Mesenchymal stem cell (in vitro differentiated cells and primary cell): ENCODE results near the gene ZNF841.
"Not testable (repeated sequence)": the region's sequence is repeated elsewhere in the genome, so short reads cannot be mapped to it uniquely, and the experiment has no call there.

ENCODE experiments used
- DNase-seq: peaks from one replicate; pipeline ENCODE4 v3.0.0-alpha.2; 2013
- H2AFZ ChIP-seq: one replicate; pipeline ENCODE4 v1.6.1; 2013; ENCODE audit warnings: low read depth, mild to moderate bottlenecking, control low read depth, inconsistent platforms, low read length, moderate library complexity
- H2AK5ac ChIP-seq: 2 replicates; pipeline ENCODE4 v1.6.1; 2013; ENCODE audit warnings: low read length, moderate library complexity, mild to moderate bottlenecking, inconsistent platforms; ENCODE audit not compliant: severe bottlenecking
- H2BK120ac ChIP-seq: one replicate; pipeline ENCODE4 v1.6.1; 2013; ENCODE audit warnings: low read depth, mild to moderate bottlenecking, inconsistent platforms, low read length, moderate library complexity
- H2BK12ac ChIP-seq, 2 experiments: one replicate each; pipeline ENCODE4 v1.6.1; 2013; ENCODE audit warnings: inconsistent platforms in 2 of 2, low read length in 2 of 2, mild to moderate bottlenecking in 2 of 2, moderate library complexity in 2 of 2, control low read depth in 1 of 2
- H2BK15ac ChIP-seq: one replicate; pipeline ENCODE4 v1.6.1; 2013; ENCODE audit warnings: mild to moderate bottlenecking, low read depth, inconsistent platforms; ENCODE audit not compliant: poor library complexity, severe bottlenecking
- H2BK5ac ChIP-seq: 2 replicates; pipeline ENCODE4 v1.6.1; 2013; ENCODE audit warnings: low read depth, mild to moderate bottlenecking, low read length, control low read depth, inconsistent platforms; ENCODE audit not compliant: poor library complexity, severe bottlenecking
- H3K14ac ChIP-seq, 2 experiments: one replicate each; pipeline ENCODE4 v1.6.1; 2013; ENCODE audit warnings: inconsistent platforms in 2 of 2, low read length in 2 of 2, control low read depth in 1 of 2, mild to moderate bottlenecking in 1 of 2, moderate library complexity in 1 of 2
- H3K18ac ChIP-seq, 2 experiments: one replicate each; pipeline ENCODE4 v1.6.1; 2013; ENCODE audit warnings: inconsistent platforms in 2 of 2, low read length in 2 of 2, control low read depth in 1 of 2, low read depth in 1 of 2, mild to moderate bottlenecking in 1 of 2
- H3K23ac ChIP-seq, 2 experiments: one replicate each; pipeline ENCODE4 v1.6.1; 2013; ENCODE audit warnings: inconsistent platforms in 2 of 2, low read length in 2 of 2, mild to moderate bottlenecking in 2 of 2, moderate library complexity in 2 of 2, control low read depth in 1 of 2
- H3K27ac ChIP-seq: 2 replicates; pipeline ENCODE4 v1.5.1; 2013; ENCODE audit warnings: mild to moderate bottlenecking, moderate library complexity, low read length, control low read depth, inconsistent platforms; ENCODE audit not compliant: poor library complexity, severe bottlenecking
- H3K27me3 ChIP-seq, 2 experiments: 2 replicates each; pipeline versions ENCODE4 v1.6.1 to v1.7.0; 2013; ENCODE audit warnings: low read length in 2 of 2, mild to moderate bottlenecking in 2 of 2, moderate library complexity in 2 of 2, control low read depth in 1 of 2, inconsistent platforms in 1 of 2; ENCODE audit not compliant: control insufficient read depth in 1 of 2, insufficient read depth in 1 of 2
- H3K36me3 ChIP-seq, 2 experiments: 2 replicates each; pipeline versions ENCODE4 v1.6.1 to v1.7.0; 2013; ENCODE audit warnings: low read length in 2 of 2, control low read depth in 1 of 2, inconsistent platforms in 1 of 2, low read depth in 1 of 2, mild to moderate bottlenecking in 1 of 2; ENCODE audit not compliant: insufficient read depth in 2 of 2, control insufficient read depth in 1 of 2
- H3K4ac ChIP-seq, 2 experiments: one replicate each; pipeline ENCODE4 v1.6.1; 2013; ENCODE audit warnings: inconsistent platforms in 2 of 2, low read length in 2 of 2, mild to moderate bottlenecking in 2 of 2, moderate library complexity in 2 of 2, control low read depth in 1 of 2, low read depth in 1 of 2
- H3K4me1 ChIP-seq: 2 replicates; pipeline ENCODE4 v1.6.1; 2013; ENCODE audit warnings: low read depth, low read length, control low read depth; ENCODE audit not compliant: control insufficient read depth, insufficient read depth
- H3K4me2 ChIP-seq: 2 replicates; pipeline ENCODE4 v1.6.1; 2013; ENCODE audit warnings: low read length, mild to moderate bottlenecking, inconsistent platforms; ENCODE audit not compliant: poor library complexity, severe bottlenecking
- H3K4me3 ChIP-seq, 2 experiments: 2 replicates each; pipeline versions ENCODE4 v1.5.1 to v1.7.0; 2013; ENCODE audit warnings: low read length in 2 of 2, mild to moderate bottlenecking in 2 of 2, control low read depth in 1 of 2, low read depth in 1 of 2; ENCODE audit not compliant: insufficient read depth in 1 of 2
- H3K79me1 ChIP-seq: replicated peaks from 2 replicates; pipeline ENCODE4 v1.6.1; 2013; ENCODE audit warnings: mild to moderate bottlenecking, control low read depth, low read length, inconsistent platforms; ENCODE audit not compliant: poor library complexity, severe bottlenecking
- H3K9ac ChIP-seq: 2 replicates; pipeline ENCODE4 v1.7.0; 2013; ENCODE audit warnings: mild to moderate bottlenecking, low read length, moderate library complexity
- H3K9me3 ChIP-seq: 2 replicates; pipeline ENCODE4 v1.7.0; 2013; ENCODE audit warnings: mild to moderate bottlenecking, low read length; ENCODE audit not compliant: control insufficient read depth
- H4K8ac ChIP-seq: one replicate; pipeline ENCODE4 v1.6.1; 2013; ENCODE audit warnings: inconsistent platforms, mild to moderate bottlenecking, low read length, moderate library complexity
- H4K91ac ChIP-seq: one replicate; pipeline ENCODE4 v1.6.1; 2013; ENCODE audit warnings: mild to moderate bottlenecking, low read length, inconsistent platforms
- WGBS: methylation state at CpG from one replicate; pipeline ENCODE4 v1.1.7; 2013; ENCODE audit warnings: mixed read lengths; 5-methylcytosine and 5-hydroxymethylcytosine counted together

ZNF841 gene

DNA sequence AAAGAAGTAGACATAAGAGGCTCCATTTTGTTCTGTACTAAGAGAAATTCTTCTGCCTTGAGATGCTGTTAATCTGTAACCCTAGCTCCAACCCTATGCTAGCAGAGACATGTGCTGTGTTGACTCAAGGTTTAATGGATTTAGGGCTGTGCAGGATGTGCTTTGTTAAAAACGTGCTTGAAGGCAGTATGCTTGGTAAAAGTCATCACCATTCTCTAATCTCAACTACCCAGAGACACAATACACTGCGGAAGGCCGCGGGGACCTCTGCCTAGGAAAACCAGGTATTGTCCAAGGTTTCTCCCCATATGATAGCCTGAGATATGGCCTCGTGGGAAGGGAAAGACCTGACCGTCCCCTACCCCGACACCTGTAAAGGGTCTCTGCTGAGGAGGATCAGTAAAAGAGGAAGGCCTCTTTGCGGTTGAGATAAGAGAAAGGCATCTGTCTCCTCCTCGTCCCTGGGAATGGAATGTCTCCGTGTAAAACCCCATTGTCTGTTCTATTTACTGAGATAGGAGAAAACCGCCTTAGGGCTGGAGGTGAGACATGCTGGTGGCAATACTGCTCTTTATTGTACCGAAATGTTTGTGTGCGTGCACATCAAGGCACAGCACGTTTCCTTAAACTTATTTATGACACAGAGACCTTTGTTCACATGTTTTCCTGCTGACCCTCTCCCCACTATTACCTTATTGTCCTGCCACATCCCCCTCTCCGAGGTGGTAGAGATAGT, 69.1 kb downstream of the ZNF841 start:
- Histone ChIP-seq H3K9me3 (peaks cover 40% of the 10 kb centered on the region), H3K79me1 (peaks cover 29% of the 10 kb centered on the region), H3K36me3 (peaks cover 30 to 49% of the 10 kb centered on the region in 2 experiments)
- H3K4me1 ChIP-seq, H3K27me3 ChIP-seq, H3K23ac ChIP-seq, H4K91ac ChIP-seq, H3K27ac ChIP-seq, H2BK15ac ChIP-seq, H3K4me2 ChIP-seq, H3K14ac ChIP-seq, H2AFZ ChIP-seq, H2BK12ac ChIP-seq, H2BK5ac ChIP-seq, H2BK120ac ChIP-seq, DNase-seq, H4K8ac ChIP-seq, H3K18ac ChIP-seq, H2AK5ac ChIP-seq, H3K9ac ChIP-seq, H3K4ac ChIP-seq, H3K4me3 ChIP-seq: not testable (repeated sequence)
- 86% methylated on average over 14 of the region's 15 CpGs for WGBS

DNA sequence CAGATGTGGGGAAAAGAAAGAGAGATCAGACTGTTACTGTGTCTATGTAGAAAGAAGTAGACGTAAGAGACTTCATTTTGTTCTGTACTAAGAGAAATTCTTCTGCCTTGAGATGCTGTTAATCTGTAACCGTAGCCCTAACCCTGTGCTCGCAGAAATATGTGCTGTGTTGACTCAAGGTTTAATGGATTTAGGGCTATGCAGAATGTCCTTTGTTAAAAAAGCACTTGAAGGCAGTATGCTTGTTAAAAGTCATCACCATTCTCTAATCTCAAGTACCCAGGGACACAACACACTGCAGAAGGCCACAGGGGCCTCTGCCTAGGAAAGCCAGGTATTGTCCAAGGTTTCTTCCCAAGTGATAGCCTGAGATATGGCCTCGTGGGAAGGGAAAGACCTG, 71.1 kb downstream of the ZNF841 start:
- not testable (repeated sequence) for H2BK12ac ChIP-seq, H4K91ac ChIP-seq, H3K18ac ChIP-seq, H3K9ac ChIP-seq, H3K27me3 ChIP-seq, H3K4me2 ChIP-seq, H3K23ac ChIP-seq, H3K4ac ChIP-seq, H3K4me1 ChIP-seq, H3K14ac ChIP-seq, H2AK5ac ChIP-seq, DNase-seq, H2BK5ac ChIP-seq, H2BK15ac ChIP-seq, H2BK120ac ChIP-seq, H3K4me3 ChIP-seq, H2AFZ ChIP-seq, H4K8ac ChIP-seq
- peaks cover 42 to 63% of the 10 kb centered on the region in 2 experiments for H3K36me3 ChIP-seq
- H3K9me3 ChIP-seq = peaks cover 48% of the 10 kb centered on the region
- WGBS = 98% methylated on average over 4 of the region's 4 CpGs
- H3K79me1 ChIP-seq = peaks cover 39% of the 10 kb centered on the region
- H3K27ac ChIP-seq = peak overlapping the region; percentile 67

DNA sequence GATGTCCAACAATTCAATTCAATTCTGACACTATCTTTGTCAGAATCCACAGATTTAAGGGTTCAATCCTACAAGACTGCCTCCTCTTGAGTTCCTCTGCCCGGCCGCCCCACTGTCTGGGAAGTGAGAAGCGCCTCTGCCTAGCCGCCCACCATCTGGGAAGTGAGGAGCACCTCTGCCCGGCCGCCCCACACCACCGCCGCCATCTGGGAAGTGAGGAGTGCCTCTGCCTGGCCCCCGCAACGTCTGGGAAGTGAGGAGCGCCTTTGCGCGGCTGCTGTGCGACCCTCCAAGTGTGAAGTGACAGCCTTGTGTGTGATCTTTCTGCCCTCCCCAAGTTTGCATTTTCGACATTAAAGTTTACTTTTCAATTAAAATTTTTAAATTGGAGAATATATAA, 73.4 kb downstream of the ZNF841 start:
- Histone ChIP-seq H3K27ac (no peak overlapping the region), H3K9me3 (peaks cover 71% of the 10 kb centered on the region), H3K4ac (no peak overlapping the region), H2AFZ (no peak overlapping the region), H2BK12ac (no peak overlapping the region), H3K23ac (no peak overlapping the region), H3K4me2 (no peak overlapping the region), H3K27me3 (no peaks in the 10 kb centered on the region), H2BK5ac (no peak overlapping the region), H3K4me1 (no peaks in the 10 kb centered on the region), H3K79me1 (peaks cover 39% of the 10 kb centered on the region), H3K14ac (no peak overlapping the region), H3K18ac (no peak overlapping the region), H4K91ac (no peak overlapping the region), H2BK15ac (no peak overlapping the region), H4K8ac (no peak overlapping the region), H3K4me3 (no peak overlapping the region), H2BK120ac (no peak overlapping the region), H2AK5ac (no peak overlapping the region), H3K36me3 (peaks cover 53 to 86% of the 10 kb centered on the region in 2 experiments), H3K9ac (no peak overlapping the region)
- DNase-seq = no peak
- WGBS = 97% methylated on average over 12 of the region's 15 CpGs

DNA sequence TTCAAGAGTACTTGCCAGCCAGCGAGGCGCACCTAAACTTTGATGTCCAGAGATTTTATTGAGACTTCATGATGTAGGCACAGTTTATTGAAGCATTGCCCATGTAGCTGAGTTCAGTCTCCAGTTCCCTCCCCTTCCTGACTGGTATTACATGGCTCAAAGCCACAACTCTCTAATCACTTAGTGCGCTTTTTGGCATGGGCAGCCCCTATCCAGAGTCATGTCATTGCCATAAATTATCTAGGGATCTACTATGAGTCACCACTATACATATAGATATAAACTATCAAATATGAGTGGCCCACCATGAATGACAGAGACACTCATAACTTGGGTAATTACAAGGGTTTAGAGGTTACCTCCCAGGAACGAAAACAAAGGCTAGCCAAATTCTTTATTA, 75.1 kb downstream of the ZNF841 start:
- peaks cover 32% of the 10 kb centered on the region for H3K79me1 ChIP-seq

More for the DNA sequence above, 75.1 kb downstream of the ZNF841 start:
- Histone ChIP-seq H4K8ac (no peak overlapping the region), H3K4me3 (peak overlapping the region in 1 of 2 experiments; percentile 34), H3K23ac (no peak overlapping the region), H3K4me1 (no peaks in the 10 kb centered on the region), H3K4ac (no peak overlapping the region), H3K9ac (no peak overlapping the region), H3K27ac (no peak overlapping the region), H2AK5ac (no peak overlapping the region), H3K4me2 (no peak overlapping the region), H3K18ac (no peak overlapping the region), H3K27me3 (no peaks in the 10 kb centered on the region), H4K91ac (no peak overlapping the region), H3K14ac (no peak overlapping the region), H3K36me3 (peaks cover 55 to 96% of the 10 kb centered on the region in 2 experiments), H3K9me3 (peaks cover 88% of the 10 kb centered on the region), H2BK5ac (no peak overlapping the region), H2BK12ac (no peak overlapping the region), H2BK120ac (no peak overlapping the region), H2AFZ (no peak overlapping the region), H2BK15ac (no peak overlapping the region)
- WGBS = 98% methylated on average over 3 of the region's 4 CpGs
- no peak for DNase-seq
